Mucosa of rectum (tissue), 2 donors: ENCODE results near the gene PRPF18.

Experiments
- H3K27ac ChIP-seq, 2 donors: one replicate each; pipeline ENCODE4 v1.7.0; 2013; ENCODE audit warnings: inconsistent platforms in 2 of 2, low read depth in 2 of 2, low read length in 2 of 2
- H3K27me3 ChIP-seq, 2 donors: one replicate each; pipeline ENCODE4 v1.7.0; 2013; ENCODE audit warnings: low read length in 2 of 2; ENCODE audit not compliant: control insufficient read depth in 2 of 2, insufficient read depth in 2 of 2
- H3K36me3 ChIP-seq, 2 donors: one replicate each; pipeline ENCODE4 v1.7.0; 2013; ENCODE audit warnings: low read length in 2 of 2; ENCODE audit not compliant: control insufficient read depth in 2 of 2, insufficient read depth in 2 of 2
- H3K4me1 ChIP-seq, 2 donors: one replicate each; pipeline ENCODE4 v1.7.0; 2013; ENCODE audit warnings: low read length in 2 of 2, mild to moderate bottlenecking in 1 of 2; ENCODE audit not compliant: control insufficient read depth in 2 of 2, insufficient read depth in 2 of 2
- H3K4me3 ChIP-seq, 2 donors: one replicate each; pipeline ENCODE4 v1.7.0; 2013; ENCODE audit warnings: low read length in 2 of 2
- H3K9ac ChIP-seq, 2 donors: one replicate each; pipeline ENCODE4 v1.7.0; 2013; ENCODE audit warnings: low read length in 2 of 2, low read depth in 1 of 2, mild to moderate bottlenecking in 1 of 2
- H3K9me3 ChIP-seq, 2 donors: one replicate each; pipeline ENCODE4 v1.7.0; 2013; ENCODE audit warnings: low read length in 2 of 2; ENCODE audit not compliant: control insufficient read depth in 2 of 2
- donor health status: healthy.
- donor health status: Normal muscosa, but diverticular disease.

Gene PRPF18

DNA sequence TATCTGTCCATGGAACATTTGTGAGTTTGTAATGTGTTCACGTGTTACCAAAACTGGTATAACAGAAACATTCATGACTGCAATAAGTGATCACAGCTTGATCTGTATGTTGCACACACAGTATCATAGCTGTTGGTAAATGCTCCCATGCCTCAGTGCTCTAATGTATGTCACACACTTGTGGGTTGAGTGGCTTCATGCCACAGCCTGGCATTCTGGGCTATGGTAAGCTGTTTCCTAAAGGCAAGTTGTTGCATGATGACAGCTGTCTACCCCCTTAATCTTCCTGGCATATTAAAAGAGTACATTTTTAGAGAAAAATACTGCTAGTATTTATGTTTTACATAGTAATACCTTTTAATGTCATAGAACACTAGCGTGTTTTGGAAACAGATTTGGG lies 35.2 kb downstream of the PRPF18 start:
- no peaks in the 10 kb centered on the region for H3K4me1 ChIP-seq
- H3K36me3 ChIP-seq = peaks cover 20 to 38% of the 10 kb centered on the region in 2 donors

GRCh38 chr10:13624630-13625029 lies 37.9 kb downstream of the PRPF18 start:
- Histone ChIP-seq H3K9me3 (no peaks in the 10 kb centered on the region), H3K36me3 (peaks cover 9 to 21% of the 10 kb centered on the region in 2 donors), H3K4me1 (peaks cover 0 to 5% of the 10 kb centered on the region in 2 donors), H3K4me3 (no peak overlapping the region), H3K27me3 (no peaks in the 10 kb centered on the region), H3K9ac (no peak overlapping the region), H3K27ac (no peak overlapping the region)

More for the DNA sequence above, 35.2 kb downstream of the PRPF18 start:
- no peak overlapping the region for H3K9ac ChIP-seq
- H3K9me3 ChIP-seq = no peaks in the 10 kb centered on the region
- H3K27me3 ChIP-seq = no peaks in the 10 kb centered on the region
- H3K27ac ChIP-seq = no peak overlapping the region
- no peak overlapping the region for H3K4me3 ChIP-seq

DNA sequence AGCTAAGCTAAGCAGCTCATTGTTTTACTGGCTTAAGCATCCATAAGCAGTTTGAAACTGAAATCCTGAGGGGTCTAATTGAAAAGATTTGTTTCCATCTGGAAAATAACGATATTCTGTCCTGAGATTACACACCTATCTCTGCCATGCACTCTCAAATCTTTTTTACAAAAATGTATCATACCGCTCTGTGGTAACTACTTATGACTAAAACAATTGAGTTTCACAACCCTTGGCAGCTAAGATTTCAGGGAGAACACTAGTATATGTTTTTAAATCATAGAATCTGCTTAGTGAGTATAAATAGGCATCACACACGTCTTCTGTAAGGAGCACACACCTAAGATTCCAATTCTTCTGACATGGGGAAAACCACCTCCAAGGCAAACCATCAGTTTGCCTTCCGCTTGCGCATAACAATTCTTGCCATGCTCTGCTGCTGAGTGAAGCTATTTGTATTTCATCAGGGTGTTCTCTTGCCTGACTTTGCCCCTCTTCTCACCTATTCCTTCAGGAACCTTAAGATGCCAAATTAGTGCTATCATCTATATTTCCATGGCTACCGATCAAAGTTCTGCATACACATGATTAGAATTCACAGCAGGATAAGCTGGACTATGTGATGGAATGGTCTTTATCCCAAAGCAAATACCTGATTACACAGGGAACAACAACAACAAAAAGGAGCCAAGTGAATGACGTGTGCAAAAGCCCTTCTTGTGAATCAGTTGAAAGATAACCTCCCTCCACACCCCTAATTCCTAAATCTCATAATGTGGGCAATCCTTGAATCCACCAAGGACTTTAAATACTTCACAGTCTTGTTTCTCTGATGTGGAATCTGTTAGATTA lies 40.9 kb downstream of the PRPF18 start:
- H3K36me3 ChIP-seq = peaks cover 12 to 22% of the 10 kb centered on the region in 2 donors
- no peak overlapping the region for H3K27ac ChIP-seq
- H3K4me1 ChIP-seq = peaks cover 0 to 5% of the 10 kb centered on the region in 2 donors
- H3K9me3 ChIP-seq = no peaks in the 10 kb centered on the region
- H3K9ac ChIP-seq = no peak overlapping the region
- H3K27me3 ChIP-seq = no peaks in the 10 kb centered on the region
- H3K4me3 ChIP-seq = no peak overlapping the region

DNA sequence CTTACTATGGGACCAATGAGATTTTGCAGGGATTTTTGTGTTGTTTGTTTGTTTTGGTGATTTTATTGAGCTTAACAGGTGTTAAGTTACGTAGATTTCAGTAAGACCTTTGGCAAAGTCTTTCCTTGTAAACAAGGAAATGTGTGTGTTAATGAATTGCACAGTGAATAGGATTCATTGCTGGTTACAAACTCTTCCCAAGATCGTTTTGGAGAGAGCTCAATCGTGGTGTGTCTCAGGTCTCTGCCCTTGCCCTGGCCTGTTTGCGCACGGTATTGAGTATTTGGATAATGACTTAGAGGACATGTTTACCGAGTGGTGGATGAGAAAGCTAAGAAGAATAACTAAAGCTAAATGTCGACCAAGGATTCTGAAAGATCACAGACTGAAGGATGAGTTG lies 41.9 kb downstream of the PRPF18 start:
- H3K9ac ChIP-seq = no peak overlapping the region
- H3K36me3 ChIP-seq = peaks cover 12 to 22% of the 10 kb centered on the region in 2 donors
- H3K27me3 ChIP-seq = no peaks in the 10 kb centered on the region
- H3K9me3 ChIP-seq = no peaks in the 10 kb centered on the region
- H3K27ac ChIP-seq = no peak overlapping the region
- H3K4me1 ChIP-seq = peaks cover 0 to 8% of the 10 kb centered on the region in 2 donors
- no peak overlapping the region for H3K4me3 ChIP-seq

DNA sequence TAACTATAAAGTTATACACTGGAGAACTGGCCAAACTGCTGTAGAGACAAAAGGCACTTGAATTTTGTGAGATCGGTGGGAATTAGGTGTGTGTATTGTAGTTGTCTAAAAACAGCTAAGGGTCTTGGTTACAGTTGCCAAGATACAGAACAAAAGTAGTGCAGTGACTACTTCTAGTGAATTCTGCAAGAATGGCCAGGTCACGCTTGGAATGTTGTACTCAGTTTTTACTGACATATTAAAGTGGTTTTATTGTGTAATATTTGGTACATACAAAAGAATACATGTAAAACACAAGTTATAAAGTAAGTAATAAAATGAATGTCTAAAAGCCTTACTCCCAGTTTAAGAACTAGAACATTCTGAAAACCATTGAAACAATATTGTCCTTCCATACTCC lies 42.4 kb downstream of the PRPF18 start:
- peaks cover 0 to 8% of the 10 kb centered on the region in 2 donors for H3K4me1 ChIP-seq
- H3K9ac ChIP-seq = no peak overlapping the region
- H3K9me3 ChIP-seq = no peaks in the 10 kb centered on the region
- H3K4me3 ChIP-seq = no peak overlapping the region
- peaks cover 12 to 22% of the 10 kb centered on the region in 2 donors for H3K36me3 ChIP-seq
- H3K27ac ChIP-seq = no peak overlapping the region
- H3K27me3 ChIP-seq = no peaks in the 10 kb centered on the region

DNA sequence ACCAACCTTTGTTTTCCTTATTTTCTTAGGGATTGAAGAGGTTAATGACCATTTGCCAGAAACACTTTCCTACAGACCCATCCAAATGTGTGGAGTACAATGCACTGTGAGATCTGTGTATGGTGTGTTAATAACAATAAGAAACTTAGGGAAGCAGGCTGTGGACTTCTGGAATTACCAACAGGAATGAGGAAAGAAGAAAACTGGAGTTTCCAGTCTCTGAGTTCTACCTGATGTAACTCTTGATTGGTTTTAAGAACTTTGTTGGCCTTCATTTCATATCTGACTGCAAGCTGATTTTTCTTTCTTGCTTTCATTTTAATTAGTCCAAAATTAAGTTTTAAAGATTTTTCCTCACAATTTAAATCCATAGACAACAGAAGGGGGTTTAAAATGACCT lies 43.5 kb downstream of the PRPF18 start:
- Histone ChIP-seq H3K4me3 (no peak overlapping the region), H3K27me3 (no peaks in the 10 kb centered on the region), H3K27ac (no peak overlapping the region), H3K4me1 (peaks cover 4 to 8% of the 10 kb centered on the region in 2 donors), H3K36me3 (peaks cover 9 to 19% of the 10 kb centered on the region in 2 donors), H3K9ac (no peak overlapping the region), H3K9me3 (no peaks in the 10 kb centered on the region)

GRCh38 chr10:13631594-13631993 lies 44.8 kb downstream of the PRPF18 start:
- Histone ChIP-seq H3K4me3 (no peak overlapping the region), H3K27me3 (no peaks in the 10 kb centered on the region), H3K36me3 (peaks cover 9 to 13% of the 10 kb centered on the region in 2 donors), H3K9ac (no peak overlapping the region), H3K27ac (no peak overlapping the region), H3K9me3 (no peaks in the 10 kb centered on the region), H3K4me1 (peaks cover 4 to 8% of the 10 kb centered on the region in 2 donors)

GRCh38 chr10:13632440-13632839 lies 45.7 kb downstream of the PRPF18 start:
- peak overlapping the region in 1 of 2 donors; percentile 60 for H3K27ac ChIP-seq
- no peak overlapping the region for H3K9ac ChIP-seq
- H3K36me3 ChIP-seq = peaks cover 9 to 13% of the 10 kb centered on the region in 2 donors
- no peaks in the 10 kb centered on the region for H3K27me3 ChIP-seq
- H3K4me1 ChIP-seq = peaks cover 4 to 8% of the 10 kb centered on the region in 2 donors
- H3K9me3 ChIP-seq = no peaks in the 10 kb centered on the region
- H3K4me3 ChIP-seq = no peak overlapping the region

DNA sequence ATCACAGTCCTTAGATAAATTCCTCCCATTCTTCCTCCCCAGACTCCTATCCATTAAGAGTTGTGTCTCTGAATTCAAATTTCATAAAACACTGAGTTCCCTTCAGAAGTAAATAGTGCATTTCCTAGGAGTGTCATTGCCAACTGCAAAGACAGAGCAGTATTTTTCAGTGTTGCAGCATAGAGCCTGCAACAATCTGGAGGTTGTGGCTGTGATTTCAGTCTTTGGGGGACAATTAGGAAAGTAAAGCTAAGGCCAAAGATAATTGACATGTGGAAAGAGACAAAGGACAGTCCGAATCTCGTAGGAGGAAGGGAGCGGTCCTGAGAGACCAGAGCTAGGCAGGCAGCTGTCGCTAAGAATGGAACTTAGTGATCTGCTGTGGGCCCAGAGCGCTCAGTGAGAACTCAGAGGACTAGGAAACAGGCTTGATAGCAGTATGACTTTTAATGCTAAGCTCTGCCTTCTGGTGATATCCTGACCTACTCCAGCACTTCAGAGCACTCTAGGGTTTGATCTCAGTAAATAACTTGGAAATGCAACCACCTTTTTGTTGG lies 46.2 kb downstream of the PRPF18 start:
- Histone ChIP-seq H3K27ac (peak overlapping the region; percentile 60 to 62), H3K4me1 (peaks cover 4 to 8% of the 10 kb centered on the region in 2 donors), H3K27me3 (no peaks in the 10 kb centered on the region), H3K36me3 (peaks cover 9 to 14% of the 10 kb centered on the region in 2 donors), H3K9me3 (no peaks in the 10 kb centered on the region), H3K9ac (no peak overlapping the region), H3K4me3 (no peak overlapping the region)

DNA sequence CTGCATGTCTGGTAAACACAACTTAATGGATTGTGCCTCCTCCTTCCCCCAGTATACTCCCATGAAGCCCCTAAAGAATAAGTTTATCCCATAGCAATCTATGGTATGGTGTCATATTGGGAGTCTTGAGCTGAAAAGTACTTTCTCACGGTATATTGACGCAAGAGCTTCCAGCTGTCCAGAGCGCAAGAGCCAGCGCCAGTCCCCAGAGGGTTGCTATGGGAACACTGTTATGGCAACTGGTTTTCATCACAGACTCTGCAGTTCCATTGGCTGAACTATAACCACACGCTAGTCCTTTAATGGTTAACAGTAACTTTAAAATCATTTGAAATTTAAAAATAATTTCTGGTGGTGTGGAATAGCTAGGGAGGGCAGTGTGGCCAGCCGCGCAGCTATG lies 46.9 kb downstream of the PRPF18 start:
- H3K9ac ChIP-seq = no peak overlapping the region

More for the DNA sequence above, 46.9 kb downstream of the PRPF18 start:
- peak overlapping the region; percentile 60 to 62 for H3K27ac ChIP-seq
- H3K9me3 ChIP-seq = no peaks in the 10 kb centered on the region
- peaks cover 11 to 18% of the 10 kb centered on the region in 2 donors for H3K36me3 ChIP-seq
- H3K4me3 ChIP-seq = no peak overlapping the region
- H3K27me3 ChIP-seq = no peaks in the 10 kb centered on the region
- peaks cover 4 to 8% of the 10 kb centered on the region in 2 donors for H3K4me1 ChIP-seq
